Superior temporal gyrus (tissue), 1 donor: ENCODE results near the gene CNBD2.
A peak's percentile ranks its signal among the peaks of the same experiment; 100 is the strongest.
"Not testable (repeated sequence)": the region's sequence is repeated elsewhere in the genome, so short reads cannot be mapped to it uniquely, and the experiment has no call there.

Experiments used
- DNase-seq: peaks from one replicate; pipeline ENCODE4 v3.0.0-alpha.2; 2016; ENCODE audit errors: extremely low spot score

CNBD2 gene

GRCh38 chr20:35967979-35968640 is at the start of gene CNBD2:
Gene CNBD2 (plus strand): TSS chr20:35968590. CDS start chr20:35968763, 173 bp downstream.
- no peak for DNase-seq

GRCh38 chr20:35920523-35920922 is 47.9 kb upstream of the CNBD2 start:
- DNase-seq, result no peak

- no peak for DNase-seq
Observed at GRCh38 chr20:35929301-35929700, 39.1 kb upstream of the CNBD2 start.

GRCh38 chr20:35934050-35934449 is 34.3 kb upstream of the CNBD2 start:
- no peak for DNase-seq

- DNase-seq, result no peak
Observed at GRCh38 chr20:35939264-35939663, 29.1 kb upstream of the CNBD2 start.

- no peak for DNase-seq
Observed at GRCh38 chr20:35941620-35942019, 26.8 kb upstream of the CNBD2 start.

GRCh38 chr20:35942243-35942642 is 26.1 kb upstream of the CNBD2 start:
- DNase-seq, result no peak

GRCh38 chr20:35947489-35947888 is 20.9 kb upstream of the CNBD2 start:
- no peak for DNase-seq

- no peak for DNase-seq
Observed at GRCh38 chr20:35947907-35948306, 20.5 kb upstream of the CNBD2 start.

- no peak for DNase-seq
Observed at GRCh38 chr20:35950093-35950492, 18.3 kb upstream of the CNBD2 start.

GRCh38 chr20:35952080-35952479 is 16.3 kb upstream of the CNBD2 start:
- not testable (repeated sequence) for DNase-seq

GRCh38 chr20:35952480-35953386 is 15.7 kb upstream of the CNBD2 start:
- DNase-seq, result no peak

GRCh38 chr20:35953387-35954199 is 14.8 kb upstream of the CNBD2 start:
- no peak for DNase-seq

- peak; percentile 96 for DNase-seq
Observed at GRCh38 chr20:35954200-35954906, 14.0 kb upstream of the CNBD2 start, which contains the start of gene SCAND1. Gene SCAND1 (minus strand): TSS chr20:35954502. CDS start chr20:35954284, 218 bp downstream.

- DNase-seq, result peak; percentile 48
Observed at GRCh38 chr20:35954907-35955251, 13.5 kb upstream of the CNBD2 start.

GRCh38 chr20:35956616-35957015 is 11.8 kb upstream of the CNBD2 start:
- DNase-seq, result no peak

- not testable (repeated sequence) for DNase-seq
Observed at GRCh38 chr20:35959291-35959690, 9.1 kb upstream of the CNBD2 start.

- DNase-seq, result no peak
Observed at GRCh38 chr20:35963878-35964277, 4.5 kb upstream of the CNBD2 start.

GRCh38 chr20:35968930-35969329 is 540 bp downstream of the CNBD2 start:
- DNase-seq, result no peak

- no peak for DNase-seq
Observed at GRCh38 chr20:35971981-35972380, 3.6 kb downstream of the CNBD2 start.

- no peak for DNase-seq
Observed at GRCh38 chr20:35972462-35972861, 4.1 kb downstream of the CNBD2 start.
